ENCODE results near the gene SLC6A4.

DNA sequence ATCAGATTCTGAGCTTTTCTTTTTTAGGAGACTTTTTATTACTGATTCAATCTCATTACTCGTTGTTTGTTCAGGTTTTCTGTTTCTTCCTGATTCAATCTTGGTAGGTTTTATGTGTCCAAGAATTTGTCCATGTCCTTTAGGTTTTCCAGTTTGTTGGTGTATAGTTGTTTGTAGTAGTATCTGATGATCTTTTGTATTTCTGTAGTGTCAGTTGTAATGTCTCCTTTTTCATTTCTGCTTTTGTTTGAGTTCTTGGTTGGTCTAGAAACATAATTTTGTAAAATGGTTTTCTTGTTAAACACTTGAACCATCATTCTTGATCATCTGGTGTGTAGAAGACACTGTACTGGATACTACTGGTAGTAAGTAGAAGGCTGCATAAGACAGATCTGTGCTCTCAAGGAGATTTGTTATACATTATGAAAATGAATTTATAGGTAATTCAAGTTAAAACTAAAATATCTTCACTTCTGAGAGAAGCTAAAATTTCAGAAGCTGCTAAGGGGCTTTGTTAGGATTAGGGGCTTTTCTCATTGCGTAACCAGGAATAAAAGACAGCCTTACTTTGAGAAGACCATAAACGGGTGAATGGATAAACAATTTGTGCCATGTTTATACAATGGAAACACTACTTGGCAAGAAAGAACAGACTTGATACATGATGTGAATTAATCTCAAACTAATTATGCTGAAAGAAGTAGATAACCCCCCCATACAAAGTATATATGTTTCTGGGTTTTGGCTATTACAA lies 74.9 kb downstream of the SLC6A4 start:
- TF ChIP-seq POLR2AphosphoS2 (IDR thresholded peaks at IDR 0.05; ENCODE audit: low read depth, low read length) (no peak), YY1 (IDR thresholded peaks at IDR 0.05; ENCODE audit: low read depth, low read length) (no peak), EGR1 (IDR thresholded peaks at IDR 0.05; ENCODE audit: borderline replicate concordance in 1 of 2, low read depth in 2 of 2, low read length in 2 of 2) (no peak), POLR2A (IDR thresholded peaks at IDR 0.05; ENCODE audit: low read depth, low read length) (no peak)
- TF ChIP-seq, protein P1, sequence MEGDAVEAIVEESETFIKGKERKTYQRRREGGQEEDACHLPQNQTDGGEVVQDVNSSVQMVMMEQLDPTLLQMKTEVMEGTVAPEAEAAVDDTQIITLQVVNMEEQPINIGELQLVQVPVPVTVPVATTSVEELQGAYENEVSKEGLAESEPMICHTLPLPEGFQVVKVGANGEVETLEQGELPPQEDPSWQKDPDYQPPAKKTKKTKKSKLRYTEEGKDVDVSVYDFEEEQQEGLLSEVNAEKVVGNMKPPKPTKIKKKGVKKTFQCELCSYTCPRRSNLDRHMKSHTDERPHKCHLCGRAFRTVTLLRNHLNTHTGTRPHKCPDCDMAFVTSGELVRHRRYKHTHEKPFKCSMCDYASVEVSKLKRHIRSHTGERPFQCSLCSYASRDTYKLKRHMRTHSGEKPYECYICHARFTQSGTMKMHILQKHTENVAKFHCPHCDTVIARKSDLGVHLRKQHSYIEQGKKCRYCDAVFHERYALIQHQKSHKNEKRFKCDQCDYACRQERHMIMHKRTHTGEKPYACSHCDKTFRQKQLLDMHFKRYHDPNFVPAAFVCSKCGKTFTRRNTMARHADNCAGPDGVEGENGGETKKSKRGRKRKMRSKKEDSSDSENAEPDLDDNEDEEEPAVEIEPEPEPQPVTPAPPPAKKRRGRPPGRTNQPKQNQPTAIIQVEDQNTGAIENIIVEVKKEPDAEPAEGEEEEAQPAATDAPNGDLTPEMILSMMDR (IDR thresholded peaks at IDR 0.05 in 2 of 3, conservative IDR thresholded peaks at IDR 0.05 in 1 of 3; ENCODE audit: control insufficient read depth in 2 of 3, extremely low read depth in 1 of 3, insufficient read depth in 1 of 3, low read depth in 3 of 3, low read length in 3 of 3): no peak
- TF ChIP-seq, protein P2, sequence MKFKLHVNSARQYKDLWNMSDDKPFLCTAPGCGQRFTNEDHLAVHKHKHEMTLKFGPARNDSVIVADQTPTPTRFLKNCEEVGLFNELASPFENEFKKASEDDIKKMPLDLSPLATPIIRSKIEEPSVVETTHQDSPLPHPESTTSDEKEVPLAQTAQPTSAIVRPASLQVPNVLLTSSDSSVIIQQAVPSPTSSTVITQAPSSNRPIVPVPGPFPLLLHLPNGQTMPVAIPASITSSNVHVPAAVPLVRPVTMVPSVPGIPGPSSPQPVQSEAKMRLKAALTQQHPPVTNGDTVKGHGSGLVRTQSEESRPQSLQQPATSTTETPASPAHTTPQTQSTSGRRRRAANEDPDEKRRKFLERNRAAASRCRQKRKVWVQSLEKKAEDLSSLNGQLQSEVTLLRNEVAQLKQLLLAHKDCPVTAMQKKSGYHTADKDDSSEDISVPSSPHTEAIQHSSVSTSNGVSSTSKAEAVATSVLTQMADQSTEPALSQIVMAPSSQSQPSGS (IDR thresholded peaks at IDR 0.05; ENCODE audit: low read length): no peak
